Stimulated activated CD4-positive, alpha-beta T cell treated with anti-CD3 and anti-CD28 coated beads, TNF-alpha, amount 100 ng/mL, for 4 hours (primary cell): ENCODE data around the gene MKX.
A peak's percentile ranks its signal among the peaks of the same experiment; 100 is the strongest.

Experiments
- DNase-seq, 3 experiments: peaks; one replicate each; pipeline ENCODE4 v3.0.0-alpha.2; 2020; ENCODE audit warnings: low read depth in 3 of 3

Gene MKX

DNA sequence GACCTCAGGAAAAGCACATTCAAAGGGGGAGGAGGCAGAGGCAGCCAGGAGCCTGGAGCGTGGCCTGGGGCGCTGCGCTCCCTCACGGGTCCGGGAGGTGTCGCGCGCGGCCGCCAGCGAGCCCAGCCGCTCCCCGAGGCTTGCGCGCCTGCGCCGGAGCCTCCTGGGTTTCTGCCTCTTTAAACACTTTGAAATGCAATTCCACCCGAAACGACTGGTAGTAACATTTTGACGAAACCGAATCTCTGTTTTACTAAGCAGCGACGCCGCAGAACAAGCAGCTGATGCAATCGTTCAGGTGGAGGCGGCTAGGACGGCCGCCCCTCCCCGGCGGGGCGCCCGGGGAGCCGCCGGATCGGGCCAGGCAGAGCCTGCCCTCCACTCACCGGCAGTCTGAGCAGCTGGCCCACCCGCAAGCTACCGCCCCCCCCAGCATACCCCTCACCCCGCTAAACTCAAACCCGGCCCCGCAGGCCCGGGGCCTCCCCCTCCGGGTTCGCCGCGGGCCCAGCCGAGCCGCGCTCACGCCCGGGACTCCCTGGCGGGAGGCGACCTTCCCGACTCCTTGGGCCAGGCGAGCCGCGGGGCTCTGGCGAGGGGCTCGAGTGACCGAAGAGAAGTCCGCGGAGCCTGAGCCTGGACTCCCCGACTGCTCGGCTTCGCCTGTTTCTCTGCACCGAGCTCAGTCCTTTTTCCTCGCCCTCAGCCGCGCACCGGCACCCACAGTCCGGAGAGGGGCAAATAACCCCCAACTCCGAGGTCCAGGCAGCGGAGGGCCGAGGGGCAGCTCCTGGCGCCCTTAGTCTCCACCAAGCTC, 3.2 kb downstream of the MKX start:
- DNase-seq: peak; percentile 58 to 64 (median 62)

DNA sequence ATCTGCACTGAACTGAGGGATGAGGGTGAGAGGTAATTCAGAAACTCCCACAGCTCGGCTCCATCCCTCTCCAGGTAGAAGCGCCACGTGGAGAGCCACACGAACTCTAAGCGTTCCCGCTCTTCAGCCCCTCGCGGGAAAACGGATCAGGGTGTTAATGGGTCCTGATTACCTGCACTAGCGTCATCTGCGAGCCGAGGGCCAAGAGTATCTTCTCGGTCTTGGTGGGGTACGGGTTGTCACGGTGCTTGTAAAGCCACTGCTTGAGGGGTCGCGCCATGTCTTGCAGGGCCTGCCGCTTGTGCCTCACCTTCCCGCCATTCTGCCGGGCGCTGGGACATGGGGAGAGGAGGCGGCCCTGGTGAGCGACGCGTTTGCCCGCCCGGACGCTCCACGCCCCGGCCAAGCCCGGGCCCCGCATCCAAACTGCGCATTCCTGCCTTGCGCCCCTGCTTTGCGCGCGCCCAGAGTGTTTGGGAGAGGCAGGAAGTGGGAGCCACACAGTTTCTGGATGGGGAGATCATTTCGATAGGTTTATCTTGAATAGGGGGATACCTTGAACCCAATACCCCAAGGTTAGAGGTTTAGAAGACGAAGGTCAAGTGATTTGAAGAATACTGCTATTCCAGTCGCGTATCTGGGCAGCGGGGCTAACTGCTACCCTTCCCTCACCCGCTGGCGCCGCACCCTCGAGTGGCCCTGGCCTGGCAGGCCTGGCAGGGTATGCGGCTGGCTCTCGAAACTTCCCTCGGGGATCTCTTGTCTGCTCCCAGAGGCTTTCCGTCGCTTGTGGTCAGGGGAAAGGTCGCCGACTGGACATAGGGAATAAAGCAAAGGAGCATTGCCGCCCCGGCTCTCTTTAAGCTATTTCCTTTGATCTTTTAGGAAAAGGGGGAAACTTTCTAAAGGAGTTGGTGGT, 4.2 kb downstream of the MKX start:
- DNase-seq: no peak

DNA sequence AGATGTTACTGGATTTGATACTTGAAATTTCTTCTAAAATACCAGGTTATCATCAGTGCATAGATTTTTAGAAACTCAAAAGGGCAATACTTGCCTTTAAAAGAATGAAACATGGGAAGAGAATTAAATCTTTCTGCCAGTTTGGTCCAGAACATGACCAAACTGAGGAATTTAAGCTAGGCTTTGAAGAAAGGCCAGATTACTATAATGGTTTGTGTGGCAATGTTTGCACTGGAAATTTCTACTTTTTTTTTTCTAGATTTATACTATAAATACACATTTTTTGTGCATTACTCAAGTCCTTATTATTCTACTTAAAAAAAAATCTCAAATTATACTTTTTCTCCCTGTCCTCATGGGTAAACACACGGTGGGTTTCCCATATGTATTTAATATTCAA, 9.2 kb downstream of the MKX start:
- no peak for DNase-seq

- no peak for DNase-seq
Observed at GRCh38 chr10:27730041-27730440, 15.6 kb downstream of the MKX start.

DNA sequence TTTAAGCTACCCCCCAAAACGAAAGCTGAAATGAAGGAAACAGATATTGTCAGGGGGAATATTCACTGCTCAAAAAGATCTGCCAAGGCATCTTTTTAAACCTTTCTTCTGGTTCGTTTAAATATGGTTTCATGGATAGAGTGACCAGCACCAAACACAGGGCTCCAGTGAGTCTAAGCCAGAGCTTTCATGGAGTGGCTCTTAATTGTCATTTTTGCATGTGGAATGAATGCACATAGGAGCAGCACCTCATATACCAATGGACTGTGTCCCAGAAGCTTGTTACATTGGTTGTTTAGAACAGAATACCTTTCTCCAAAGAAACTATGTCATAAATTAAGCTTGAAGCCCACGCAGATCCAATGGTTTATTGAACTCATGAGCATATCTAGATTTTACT, 17.3 kb downstream of the MKX start:
- no peak for DNase-seq

GRCh38 chr10:27724287-27724686, 21.3 kb downstream of the MKX start:
- no peak for DNase-seq

- no peak for DNase-seq
Observed at GRCh38 chr10:27723436-27723835, 22.2 kb downstream of the MKX start.

DNA sequence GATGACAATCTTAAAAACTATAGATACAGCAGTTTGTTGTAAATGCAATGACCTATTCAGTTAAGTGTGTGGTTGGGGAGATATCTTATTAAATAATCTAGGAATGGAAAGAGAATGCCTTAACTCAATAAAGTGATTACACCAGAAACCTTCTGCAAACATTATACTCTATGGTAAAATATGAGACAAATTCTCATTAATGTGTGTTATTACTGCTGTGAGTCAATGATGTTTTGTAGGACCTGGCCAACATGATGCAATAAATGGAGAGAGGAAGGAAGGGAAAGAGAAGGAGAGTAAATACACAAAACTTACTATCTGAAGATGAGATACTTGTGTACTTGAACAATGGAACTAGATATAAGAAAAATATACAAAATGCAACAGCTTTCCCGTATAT, 25.1 kb downstream of the MKX start:
- DNase-seq: no peak

GRCh38 chr10:27719052-27719451, 26.6 kb downstream of the MKX start:
- no peak for DNase-seq

GRCh38 chr10:27717861-27718260, 27.8 kb downstream of the MKX start:
- DNase-seq: no peak

DNA sequence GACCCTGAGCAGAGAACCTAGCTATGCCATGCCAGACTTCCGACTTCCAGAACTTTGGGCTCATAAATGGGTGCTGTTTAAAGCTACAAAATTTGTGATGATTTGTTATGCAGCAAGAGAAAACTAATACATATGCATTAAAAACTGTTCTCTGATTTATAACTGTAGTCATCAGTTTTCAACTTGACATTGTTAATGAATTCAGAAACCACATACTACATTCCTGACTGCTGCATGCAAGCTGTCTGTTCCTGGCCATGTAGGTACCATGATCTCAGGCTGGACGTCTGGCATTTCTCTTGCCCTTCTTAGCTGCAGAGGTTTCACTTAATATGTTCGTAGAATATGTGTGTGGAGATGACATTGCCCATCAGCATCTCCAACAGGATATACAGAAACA, 28.4 kb downstream of the MKX start:
- no peak for DNase-seq

- no peak for DNase-seq
Observed at GRCh38 chr10:27716521-27716920, 29.1 kb downstream of the MKX start.

- DNase-seq: no peak
Observed at GRCh38 chr10:27715505-27715904, 30.1 kb downstream of the MKX start.

DNA sequence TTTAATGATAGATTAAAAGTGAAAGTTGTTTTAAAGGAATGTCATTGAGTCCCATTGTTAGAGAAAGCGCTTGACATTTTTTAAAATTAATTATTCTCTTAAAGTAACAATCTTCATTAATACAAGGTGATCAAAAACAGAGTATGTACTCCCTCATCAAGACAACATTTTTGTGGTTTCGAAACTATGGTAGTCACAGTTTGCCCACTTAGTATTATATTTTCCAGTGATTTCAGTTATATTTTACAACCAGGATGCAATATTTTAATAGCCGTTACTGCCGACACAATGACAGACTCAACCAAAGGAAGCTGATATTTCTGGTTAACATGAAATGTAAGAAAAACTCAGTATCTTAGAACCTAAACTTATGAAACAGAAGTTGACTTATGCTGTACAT, 31.3 kb downstream of the MKX start:
- DNase-seq: no peak

DNA sequence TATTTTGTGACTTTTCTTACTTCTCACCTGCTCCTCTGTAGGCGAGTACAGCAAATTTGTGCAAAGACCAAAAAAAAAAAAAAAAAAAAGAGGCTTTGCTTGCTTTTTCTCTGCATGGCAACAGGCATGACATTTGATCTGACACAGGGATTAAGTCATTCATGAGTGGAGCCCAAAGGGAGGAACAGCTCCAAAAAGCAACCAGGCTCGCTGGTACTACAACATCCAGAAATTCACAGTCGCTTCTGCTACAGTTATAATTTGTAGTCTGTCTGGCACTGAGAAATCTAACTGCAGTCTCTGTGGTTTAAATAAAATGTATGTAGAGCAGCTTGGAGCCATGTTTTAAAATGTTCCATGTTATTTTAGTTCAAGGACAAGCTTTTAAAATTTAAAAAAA, 31.7 kb downstream of the MKX start:
- DNase-seq: no peak

DNA sequence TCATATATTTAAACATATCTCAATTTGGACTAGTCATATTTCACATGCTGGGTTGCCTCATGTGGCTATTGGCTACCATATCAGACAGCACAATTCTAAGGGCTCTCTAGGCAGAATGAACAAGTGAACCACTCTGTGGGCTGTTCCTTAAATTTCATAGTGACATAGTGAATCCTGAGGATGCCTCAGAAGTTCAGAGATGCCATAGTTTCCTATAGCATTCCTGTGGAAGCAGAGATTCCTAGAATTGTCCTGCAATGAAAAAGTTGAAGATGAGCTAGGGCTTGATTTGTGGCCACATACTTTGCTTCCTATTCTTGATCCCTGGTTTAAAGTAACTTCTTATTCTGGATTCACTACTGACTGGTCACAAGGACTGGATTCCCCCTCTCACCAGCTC, 35.6 kb downstream of the MKX start:
- no peak for DNase-seq

DNA sequence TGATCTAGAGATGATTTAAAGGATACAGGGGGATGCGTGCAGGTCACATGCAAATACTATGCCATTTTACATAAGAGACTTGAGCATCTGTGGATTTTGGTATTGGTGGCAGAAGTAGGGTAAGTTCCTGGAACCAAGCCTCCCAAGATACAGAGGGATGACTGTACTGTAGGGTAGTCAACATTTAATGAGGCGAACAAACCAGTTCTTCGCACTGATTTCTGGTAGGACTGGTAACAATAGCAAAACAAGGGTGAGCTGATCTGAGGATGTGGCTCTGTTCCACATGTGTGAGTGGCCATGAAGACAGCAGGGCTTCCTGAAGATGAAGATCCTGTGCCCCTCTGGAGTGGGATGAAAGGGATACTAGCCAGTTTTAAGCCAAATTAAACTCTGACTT, 36.3 kb downstream of the MKX start:
- DNase-seq: no peak

- no peak for DNase-seq
Observed at GRCh38 chr10:27701938-27702537, 43.6 kb downstream of the MKX start.

GRCh38 chr10:27699776-27700175, 45.8 kb downstream of the MKX start:
- DNase-seq: no peak

DNA sequence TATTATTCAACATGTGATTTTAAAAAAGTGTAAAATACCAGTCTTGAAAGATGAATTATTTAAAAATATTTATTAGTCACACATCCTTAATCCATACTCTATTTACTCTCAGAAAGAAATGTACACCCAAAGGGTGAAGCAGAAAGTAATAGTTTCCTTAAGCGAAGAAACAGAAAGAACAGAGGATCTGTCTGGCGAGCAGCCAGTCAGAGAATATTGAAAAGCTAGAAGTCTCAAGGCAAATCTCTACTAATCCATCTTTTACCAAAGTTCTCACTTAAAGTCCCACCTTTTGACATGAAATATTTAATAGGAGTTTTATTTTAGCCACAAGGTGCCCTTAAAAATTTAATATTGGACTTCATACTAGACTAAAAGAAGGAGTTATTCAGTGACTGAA, 46.7 kb downstream of the MKX start:
- no peak for DNase-seq

DNA sequence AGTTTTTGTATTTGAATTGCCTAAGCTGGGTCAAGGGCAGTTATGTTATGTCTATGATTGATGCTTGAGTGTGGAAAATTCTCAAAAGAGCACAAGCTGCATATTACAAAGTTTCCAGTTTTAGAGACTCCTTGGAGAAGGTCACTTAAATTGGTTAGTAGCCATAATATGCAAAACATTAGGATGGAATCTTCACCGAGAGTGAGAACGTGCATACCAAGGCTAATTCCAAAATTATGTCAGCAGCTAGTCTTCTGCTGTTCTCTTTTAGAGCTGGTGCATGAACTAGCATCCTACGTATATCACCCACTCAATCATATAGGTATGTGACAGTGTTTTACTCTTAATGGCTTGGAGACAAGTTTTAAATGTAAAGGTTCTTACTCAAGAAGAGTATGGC, 49.2 kb downstream of the MKX start:
- DNase-seq: no peak

GRCh38 chr10:27695706-27696105, 49.9 kb downstream of the MKX start:
- no peak for DNase-seq

- DNase-seq: no peak
Observed at GRCh38 chr10:27695088-27695487, 50.5 kb downstream of the MKX start.
